Fibroblast of lung (primary cell): ENCODE measurements around the gene LCP1. TPM values are rescaled to one million over a fixed set of nuclear protein-coding genes. Genes with fewer than 3 reads are reported as not detected.

Experiments
- DNase-seq, 2 donors: peaks; one replicate each; pipeline versions ENCODE4 v3.0.0 to v3.0.0-alpha.2; 2010; ENCODE audit warnings: low read depth in 2 of 2
- H2AFZ ChIP-seq: 2 replicates; pipeline ENCODE4 v1.5.1; 2012; ENCODE audit warnings: low read length, control low read depth, inconsistent platforms
- H3K27ac ChIP-seq: 2 replicates; pipeline ENCODE4 v1.5.1; 2011; ENCODE audit warnings: low read length, control low read depth; ENCODE audit not compliant: insufficient read depth
- H3K27me3 ChIP-seq: 2 replicates; pipeline ENCODE4 v1.5.1; 2011; ENCODE audit warnings: mild to moderate bottlenecking, low read length; ENCODE audit not compliant: control insufficient read depth, insufficient read depth
- H3K36me3 ChIP-seq: 2 replicates; pipeline ENCODE4 v1.5.1; 2011; ENCODE audit warnings: low read length; ENCODE audit not compliant: control insufficient read depth, insufficient read depth
- H3K4me1 ChIP-seq: 2 replicates; pipeline ENCODE4 v1.5.1; 2011; ENCODE audit warnings: low read length; ENCODE audit not compliant: control insufficient read depth, insufficient read depth; ENCODE audit errors: extremely low read depth
- H3K4me2 ChIP-seq: 2 replicates; pipeline ENCODE4 v1.5.1; 2011; ENCODE audit warnings: low read length, control low read depth; ENCODE audit not compliant: insufficient read depth; ENCODE audit errors: extremely low read depth
- H3K4me3 ChIP-seq, 4 experiments: fragments of 200-600 bp in 1 of 4; sonication (generic) in 1 of 4; replicated peaks in 1 of 4; 2 replicates each; pipeline ENCODE4 v1.5.1; 2011 to 2016; ENCODE audit warnings: low read length in 4 of 4, low read depth in 3 of 4, mild to moderate bottlenecking in 3 of 4, control low read depth in 2 of 4, inconsistent platforms in 1 of 4, mixed read lengths in 1 of 4; ENCODE audit not compliant: insufficient read depth in 1 of 4; ENCODE audit errors: control extremely low read depth in 1 of 4
- H3K79me2 ChIP-seq: 2 replicates; pipeline ENCODE4 v1.5.1; 2012; ENCODE audit warnings: mild to moderate bottlenecking, low read length, inconsistent platforms; ENCODE audit not compliant: control insufficient read depth, insufficient read depth
- H3K9ac ChIP-seq: 2 replicates; pipeline ENCODE4 v1.5.1; 2011; ENCODE audit warnings: mild to moderate bottlenecking, low read length, control low read depth; ENCODE audit not compliant: insufficient read depth
- H3K9me3 ChIP-seq: 2 replicates; pipeline ENCODE4 v1.5.1; 2012; ENCODE audit warnings: low read depth, low read length; ENCODE audit not compliant: control insufficient read depth, insufficient read depth
- H4K20me1 ChIP-seq: 2 replicates; pipeline ENCODE4 v1.5.1; 2011; ENCODE audit warnings: low read length; ENCODE audit not compliant: control insufficient read depth, insufficient read depth; ENCODE audit errors: extremely low read depth
- EZH2 ChIP-seq: IDR thresholded peaks from 2 replicates; pipeline ENCODE4 v1.5.1; 2012; ENCODE audit warnings: low read length, control low read depth, mild to moderate bottlenecking; ENCODE audit errors: missing control alignments
- polyA plus RNA-seq, 2 donors: library from polyadenylated mRNA; depleted of rRNA in 1 of 2; stranded (reverse) in 1 of 2; unstranded in 1 of 2; fragments of >200 nt; gene quantifications; 2 replicates each; pipeline ENCODE4 v1.2.1, GENCODE V29; 2011 to 2012; ENCODE audit warnings: missing spikeins in 1 of 2
- total RNA-seq: library from RNA; depleted of rRNA; stranded (reverse); fragments of >200 nt; gene quantifications from 2 replicates; pipeline ENCODE4 v1.2.1, GENCODE V29; 2014
- TF ChIP-seq, protein P1 (sequence below), 2 donors: IDR thresholded peaks in 1 of 2; conservative IDR thresholded peaks in 1 of 2; 1 replicate in 1 of 2; 2 replicates in 1 of 2; pipeline ENCODE4 v1.5.1; 2011 to 2012; ENCODE audit warnings: low read length in 2 of 2, control low read depth in 1 of 2, inconsistent platforms in 1 of 2, low read depth in 1 of 2, mild to moderate bottlenecking in 1 of 2

Gene LCP1
- total and polyA plus RNA-seq, 2 donors (not counting 1 experiment from before 2014, with no cell fraction given): under 0.01 to 0.06 TPM

DNA sequence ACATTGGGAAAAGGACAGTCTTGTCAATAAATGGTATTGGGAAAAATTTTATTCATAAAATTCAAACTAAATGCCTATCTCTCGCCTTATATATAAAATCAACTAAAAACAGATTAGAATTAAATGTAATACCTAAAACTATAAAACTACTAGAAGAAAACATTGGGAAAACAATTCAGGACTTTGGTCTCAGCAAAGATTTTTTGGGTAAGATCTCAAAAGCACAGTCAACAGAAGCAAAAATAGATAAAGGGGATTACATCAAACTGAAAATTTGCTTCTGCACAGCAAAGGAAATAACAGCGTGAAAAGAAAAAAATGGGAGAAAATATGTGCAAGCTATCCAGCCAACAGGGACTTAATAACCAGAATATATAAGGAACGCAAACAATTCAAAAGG lies 105.2 kb downstream of the LCP1 start:
- H3K4me1 ChIP-seq: no peaks in the 10 kb centered on the region
- no peak overlapping the region for H2AFZ ChIP-seq
- no peak for DNase-seq
- no peak overlapping the region for H3K4me2 ChIP-seq
- H3K79me2 ChIP-seq: no peaks in the 10 kb centered on the region
- no peaks in the 10 kb centered on the region for H3K9me3 ChIP-seq
- TF ChIP-seq, protein P1, sequence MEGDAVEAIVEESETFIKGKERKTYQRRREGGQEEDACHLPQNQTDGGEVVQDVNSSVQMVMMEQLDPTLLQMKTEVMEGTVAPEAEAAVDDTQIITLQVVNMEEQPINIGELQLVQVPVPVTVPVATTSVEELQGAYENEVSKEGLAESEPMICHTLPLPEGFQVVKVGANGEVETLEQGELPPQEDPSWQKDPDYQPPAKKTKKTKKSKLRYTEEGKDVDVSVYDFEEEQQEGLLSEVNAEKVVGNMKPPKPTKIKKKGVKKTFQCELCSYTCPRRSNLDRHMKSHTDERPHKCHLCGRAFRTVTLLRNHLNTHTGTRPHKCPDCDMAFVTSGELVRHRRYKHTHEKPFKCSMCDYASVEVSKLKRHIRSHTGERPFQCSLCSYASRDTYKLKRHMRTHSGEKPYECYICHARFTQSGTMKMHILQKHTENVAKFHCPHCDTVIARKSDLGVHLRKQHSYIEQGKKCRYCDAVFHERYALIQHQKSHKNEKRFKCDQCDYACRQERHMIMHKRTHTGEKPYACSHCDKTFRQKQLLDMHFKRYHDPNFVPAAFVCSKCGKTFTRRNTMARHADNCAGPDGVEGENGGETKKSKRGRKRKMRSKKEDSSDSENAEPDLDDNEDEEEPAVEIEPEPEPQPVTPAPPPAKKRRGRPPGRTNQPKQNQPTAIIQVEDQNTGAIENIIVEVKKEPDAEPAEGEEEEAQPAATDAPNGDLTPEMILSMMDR (conservative IDR thresholded peaks at IDR 0.05 in 1 of 2, IDR thresholded peaks at IDR 0.05 in 1 of 2; ENCODE audit: low read depth in 1 of 2, low read length in 2 of 2): no peak
- no peak for TF ChIP-seq EZH2
- H3K27ac ChIP-seq: no peak overlapping the region
- H3K9ac ChIP-seq: no peak overlapping the region
- no peaks in the 10 kb centered on the region for H4K20me1 ChIP-seq
- H3K36me3 ChIP-seq: no peaks in the 10 kb centered on the region
- H3K27me3 ChIP-seq: no peaks in the 10 kb centered on the region
- no peak overlapping the region for H3K4me3 ChIP-seq

Other genes with a start within 250 kb of the LCP1 start
- 19.0 and 21.8 TPM in 2 replicates for gene ZC3H13, start 129.4 kb downstream of the LCP1 start, total RNA-seq
- 4.5 and 5.8 TPM in 2 replicates for gene ZC3H13, start 129.4 kb downstream of the LCP1 start, polyA plus RNA-seq
- not detected in 2 replicates for gene CPB2, start 77.1 kb downstream of the LCP1 start, total RNA-seq
- gene CPB2, start 77.1 kb downstream of the LCP1 start, polyA plus RNA-seq: not detected in 2 replicates
- under 0.01 and 0.17 TPM in 2 replicates for gene LRRC63, start 29.8 kb upstream of the LCP1 start, total RNA-seq
- 0.03 TPM in 1 of 2 replicates, not detected in the other for gene LRRC63, start 29.8 kb upstream of the LCP1 start, polyA plus RNA-seq
- 3.6 and 4.1 TPM in 2 replicates for gene RUBCNL, start 205.1 kb upstream of the LCP1 start, total RNA-seq
- gene RUBCNL, start 205.1 kb upstream of the LCP1 start, polyA plus RNA-seq: 0.70 and 0.71 TPM in 2 replicates